NAMALWA (cell line): ENCODE data around the gene PCDH12.

Experiments
- DNase-seq: peaks from one replicate; pipeline ENCODE4 v3.0.0-alpha.2; 2015; ENCODE audit warnings: low spot score

PCDH12 gene

DNA sequence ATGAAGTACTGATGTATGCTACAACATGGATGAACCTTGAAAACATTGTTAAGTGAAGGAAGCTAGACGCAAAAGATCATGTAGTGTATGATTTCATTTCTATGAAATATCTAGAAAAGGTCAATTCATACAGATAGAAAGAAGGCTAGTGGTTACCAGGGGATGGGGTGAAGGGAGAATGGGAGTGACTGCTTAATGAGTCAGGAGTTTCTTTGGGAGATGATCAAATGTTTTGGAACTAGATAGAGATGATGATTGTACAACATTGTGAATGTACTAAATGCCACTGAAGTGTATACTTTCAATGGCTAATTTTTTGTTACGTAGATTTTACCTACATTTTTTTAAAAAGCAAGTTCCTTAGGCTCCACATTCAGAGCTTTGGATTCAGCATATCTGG lies 49.2 kb downstream of the PCDH12 start:
- DNase-seq, result no peak

DNA sequence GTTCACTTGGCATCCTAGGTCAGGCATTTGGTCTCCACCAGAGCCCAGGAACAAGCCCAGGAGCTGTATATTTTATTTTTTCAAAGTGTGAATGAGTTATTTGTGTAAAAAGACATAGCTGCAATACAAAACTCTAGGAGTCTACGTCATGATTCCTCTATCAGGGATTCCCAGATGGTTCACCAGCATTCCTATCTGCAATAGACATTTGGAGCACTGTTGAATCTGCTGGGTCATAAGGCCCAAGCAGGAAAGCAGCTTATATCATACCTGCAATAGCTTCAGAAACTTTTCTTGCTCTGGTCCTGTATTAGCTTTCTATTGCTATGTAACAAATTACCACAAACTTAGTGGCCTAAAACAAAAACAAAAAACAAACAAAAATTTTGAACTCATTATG lies 51.0 kb downstream of the PCDH12 start:
- no peak for DNase-seq

DNA sequence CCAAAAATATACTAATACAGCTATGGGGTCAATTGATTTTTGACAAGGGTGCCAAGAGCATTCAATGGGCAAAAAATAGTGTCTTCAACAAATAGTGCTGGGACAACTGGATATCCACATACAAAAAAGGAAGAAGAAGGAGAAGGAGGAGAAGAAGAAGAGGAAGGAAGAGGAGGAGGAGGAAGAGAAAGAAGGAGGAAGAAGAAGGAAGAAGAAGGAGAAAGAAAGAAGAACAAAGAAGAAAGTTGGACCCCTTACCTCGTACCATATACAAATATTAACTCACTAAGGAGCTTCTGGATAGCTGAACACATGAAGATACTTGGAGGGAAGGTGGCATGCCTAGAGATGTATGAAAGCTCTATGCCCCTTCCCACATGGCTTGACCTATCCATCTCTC lies 51.5 kb downstream of the PCDH12 start:
- DNase-seq, result no peak

DNA sequence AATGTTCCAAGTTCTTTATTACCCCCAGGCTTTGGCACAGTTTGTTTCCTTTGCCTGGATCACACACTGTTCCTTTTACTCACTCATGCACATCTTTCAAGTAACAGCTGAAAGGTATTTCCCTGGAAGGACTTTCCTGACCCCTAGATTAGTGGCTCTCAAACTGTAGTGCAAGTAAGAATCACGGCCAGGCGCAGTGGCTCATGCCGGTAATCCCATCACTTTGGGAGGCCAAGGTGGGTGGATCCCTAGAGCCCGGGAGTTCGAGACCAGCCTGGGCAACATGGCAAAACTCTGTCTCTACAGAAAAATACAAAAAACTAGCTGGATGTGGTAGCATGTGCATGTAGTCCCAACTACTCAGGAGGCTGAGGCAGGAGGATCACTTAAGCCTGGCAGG lies 53.5 kb downstream of the PCDH12 start:
- no peak for DNase-seq

DNA sequence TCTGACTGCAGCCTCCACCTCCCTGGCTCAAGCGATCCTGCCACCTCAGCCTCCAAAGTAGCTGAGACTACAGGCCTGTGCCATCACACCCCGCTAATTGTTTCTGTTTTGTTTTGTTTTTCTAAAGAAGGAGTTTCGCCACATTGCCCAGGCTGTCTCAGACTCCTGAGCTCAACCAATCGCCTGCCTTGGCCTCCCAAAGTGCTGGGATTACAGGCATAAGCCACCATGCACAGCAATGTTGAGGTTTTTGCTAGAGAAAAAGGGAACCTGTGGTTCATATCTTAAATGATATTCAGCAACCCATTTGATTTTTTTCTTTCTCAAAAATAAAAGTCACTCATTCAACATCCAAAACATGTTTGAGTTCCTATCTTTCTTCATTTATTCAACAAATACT lies 54.7 kb downstream of the PCDH12 start:
- DNase-seq, result no peak

DNA sequence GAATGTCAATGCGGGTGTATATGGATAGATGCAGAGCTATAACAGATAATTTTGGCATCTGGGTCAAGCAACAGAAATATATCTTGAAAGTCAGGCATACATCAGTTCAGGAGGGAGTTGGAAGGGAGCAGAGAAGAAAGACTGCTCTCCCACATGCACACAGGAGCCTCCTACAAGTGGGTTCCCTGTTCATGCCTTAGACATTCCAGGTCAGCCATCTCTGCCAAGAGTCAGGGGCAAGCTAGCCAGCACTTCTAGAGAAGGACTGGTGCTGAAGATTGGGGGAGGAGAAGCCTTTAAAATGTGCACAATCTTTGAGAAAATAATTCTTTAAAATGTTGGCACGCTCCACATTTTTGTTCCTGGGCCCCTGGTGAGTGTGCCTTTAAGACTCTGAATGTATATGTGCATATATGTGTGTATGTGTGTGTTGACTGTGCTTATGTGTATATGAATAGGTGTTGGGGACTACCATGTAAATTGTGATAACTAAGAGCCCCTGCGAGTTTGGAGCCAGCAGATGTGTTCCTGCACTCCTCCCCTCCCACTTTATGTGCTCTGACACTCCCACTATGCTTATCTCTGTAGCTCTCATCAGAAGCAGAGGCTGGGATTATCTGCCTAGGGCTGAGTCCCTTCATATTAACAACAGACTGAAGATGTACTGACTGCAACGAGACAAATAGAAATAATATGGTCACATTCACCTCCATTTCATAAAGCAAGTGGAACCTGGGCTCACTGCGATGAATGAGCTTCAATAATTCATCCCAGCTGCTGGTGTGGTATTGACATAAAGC lies 55.8 kb downstream of the PCDH12 start:
- DNase-seq, result no peak

DNA sequence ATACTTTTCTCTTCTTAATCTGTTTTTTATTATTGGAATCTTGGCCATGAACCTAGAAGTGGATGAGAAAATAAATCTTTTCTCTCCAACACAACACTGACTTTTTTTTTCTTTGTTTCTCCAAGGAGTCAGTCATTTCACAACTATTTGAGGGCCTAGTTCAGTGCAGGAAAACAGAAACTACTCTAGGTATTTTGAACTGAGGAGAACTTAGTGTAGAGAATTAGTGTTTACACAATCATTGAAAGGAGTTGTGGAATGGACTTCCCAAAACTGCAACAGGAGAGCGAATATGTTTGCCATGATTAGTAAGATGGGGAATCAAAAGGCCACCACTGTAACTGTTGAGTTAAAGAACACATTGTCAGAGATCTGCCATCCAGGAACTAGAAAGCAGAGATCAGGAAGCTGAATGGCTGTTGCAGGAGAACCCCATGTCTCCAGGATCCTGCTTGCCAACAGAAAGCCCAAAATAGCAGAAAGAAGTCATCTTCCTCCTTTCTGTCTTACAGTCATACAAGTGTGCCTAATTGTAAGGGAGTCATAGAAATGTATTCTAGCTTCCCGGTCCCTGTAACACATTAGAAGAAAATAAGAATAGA lies 59.5 kb downstream of the PCDH12 start:
- no peak for DNase-seq

DNA sequence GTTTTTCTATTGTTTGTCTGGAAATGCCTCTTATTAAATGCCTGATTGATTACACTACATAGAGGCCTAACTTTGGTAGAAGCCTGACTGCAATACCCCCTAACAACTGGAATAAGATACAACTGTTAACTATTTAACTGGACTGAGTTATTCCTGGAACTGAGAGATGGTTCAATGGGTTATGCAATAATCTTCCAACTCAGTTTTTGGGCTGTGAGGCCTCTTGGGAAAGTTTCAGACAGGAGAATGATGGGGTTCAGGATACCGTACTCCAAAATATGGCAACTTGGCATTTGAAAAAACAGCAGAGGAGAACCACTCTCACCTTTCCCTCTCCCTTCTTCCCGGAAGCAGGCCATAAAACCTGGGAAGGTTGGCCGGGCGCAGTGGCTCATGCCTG lies 60.6 kb downstream of the PCDH12 start:
- no peak for DNase-seq
